Measurements from ENCODE around the gene HTR1A.

The HTR1A gene

DNA sequence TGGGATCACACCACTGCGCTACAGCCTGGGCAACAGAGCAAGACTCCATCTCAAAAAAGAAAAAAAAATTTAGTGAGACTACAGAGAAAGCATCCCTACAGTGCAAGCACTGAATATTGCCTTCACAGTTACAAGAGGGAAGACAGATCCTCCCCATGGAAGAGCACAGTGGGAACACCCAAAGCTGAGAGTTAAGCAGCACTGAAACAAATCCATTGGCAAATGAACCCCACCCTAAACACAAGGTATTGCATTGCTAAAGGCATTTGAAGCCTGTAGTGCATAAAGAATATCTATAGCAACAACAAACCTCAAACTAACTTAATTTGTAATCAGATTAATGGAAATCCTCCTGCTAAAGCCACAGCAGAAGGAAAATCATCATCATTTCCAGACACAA lies 27.1 kb downstream of the HTR1A start:
- no peak for DNase-seq (ENCODE audit: insufficient read length, low spot score)
- no peak for FAIRE-seq
- no peak for TF ChIP-seq POLR2A (IDR thresholded peaks at IDR 0.05; ENCODE audit: low read depth, low read length)

DNA sequence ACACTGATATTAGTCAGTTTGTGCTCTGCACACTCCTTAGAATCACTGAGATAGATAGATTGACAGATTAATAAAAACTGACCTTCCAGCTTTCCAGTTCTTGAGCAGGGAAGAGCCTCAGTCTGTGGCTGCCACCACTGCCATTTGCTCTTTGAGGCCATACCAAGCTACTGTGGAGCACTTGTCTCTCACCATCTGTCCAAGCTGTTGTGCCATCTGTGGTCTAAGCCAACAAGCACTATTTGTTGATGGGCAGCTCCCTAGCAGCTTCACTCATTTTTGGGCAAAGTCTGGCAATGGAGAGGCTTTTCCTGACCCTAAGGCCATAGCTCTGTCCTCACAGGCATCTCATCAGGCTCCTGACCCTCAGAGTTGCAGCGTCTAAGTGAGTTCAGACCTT lies 30.4 kb downstream of the HTR1A start:
- DNase-seq (ENCODE audit: insufficient read length, low spot score) (no peak), FAIRE-seq (no peak)
- TF ChIP-seq POLR2A (IDR thresholded peaks at IDR 0.05; ENCODE audit: low read depth, low read length), result no peak

DNA sequence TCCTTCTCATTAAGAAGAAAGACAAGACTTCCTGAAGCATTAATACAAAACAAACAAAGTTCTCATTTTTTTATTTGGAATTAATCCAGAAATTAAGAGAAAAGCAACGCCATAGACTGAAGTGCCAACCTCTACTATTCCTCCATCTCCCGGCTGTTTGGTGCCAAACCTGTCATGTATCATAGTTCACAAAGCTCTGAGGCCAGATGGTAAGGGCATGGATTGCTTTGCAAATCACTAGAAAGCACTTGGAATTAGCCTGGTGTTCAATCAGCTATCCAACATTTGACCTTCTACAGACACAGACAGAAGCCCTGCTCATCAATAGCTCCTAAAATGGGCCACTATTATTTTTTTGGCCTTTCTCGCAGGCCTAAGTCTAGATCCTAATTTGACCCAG lies 33.8 kb downstream of the HTR1A start:
- DNase-seq (ENCODE audit: insufficient read length, low spot score) (no peak), FAIRE-seq (no peak)
- TF ChIP-seq POLR2A (IDR thresholded peaks at IDR 0.05; ENCODE audit: low read depth, low read length), result no peak

DNA sequence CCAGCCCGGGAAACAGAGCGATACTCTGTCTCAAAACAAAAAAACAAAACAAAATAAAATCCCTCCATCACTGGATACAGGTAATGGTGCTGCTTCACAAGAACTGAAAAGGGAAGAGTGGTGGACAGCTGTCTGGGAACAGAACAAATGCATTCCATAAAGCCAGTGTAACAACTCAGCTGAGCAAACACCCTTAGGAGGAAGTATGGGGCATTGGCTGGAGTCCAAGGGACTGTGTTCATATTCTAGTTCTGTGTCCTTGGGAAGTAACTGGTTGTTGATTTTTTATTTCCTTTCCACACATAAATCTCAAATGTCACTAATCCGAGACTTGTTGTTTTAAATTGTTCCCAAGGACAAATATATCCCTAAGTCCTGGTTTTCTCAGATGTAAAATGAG lies 38.3 kb downstream of the HTR1A start:
- DNase-seq (ENCODE audit: insufficient read length, low spot score) (no peak), FAIRE-seq (no peak)
- no peak for TF ChIP-seq POLR2A (IDR thresholded peaks at IDR 0.05; ENCODE audit: low read depth, low read length)

DNA sequence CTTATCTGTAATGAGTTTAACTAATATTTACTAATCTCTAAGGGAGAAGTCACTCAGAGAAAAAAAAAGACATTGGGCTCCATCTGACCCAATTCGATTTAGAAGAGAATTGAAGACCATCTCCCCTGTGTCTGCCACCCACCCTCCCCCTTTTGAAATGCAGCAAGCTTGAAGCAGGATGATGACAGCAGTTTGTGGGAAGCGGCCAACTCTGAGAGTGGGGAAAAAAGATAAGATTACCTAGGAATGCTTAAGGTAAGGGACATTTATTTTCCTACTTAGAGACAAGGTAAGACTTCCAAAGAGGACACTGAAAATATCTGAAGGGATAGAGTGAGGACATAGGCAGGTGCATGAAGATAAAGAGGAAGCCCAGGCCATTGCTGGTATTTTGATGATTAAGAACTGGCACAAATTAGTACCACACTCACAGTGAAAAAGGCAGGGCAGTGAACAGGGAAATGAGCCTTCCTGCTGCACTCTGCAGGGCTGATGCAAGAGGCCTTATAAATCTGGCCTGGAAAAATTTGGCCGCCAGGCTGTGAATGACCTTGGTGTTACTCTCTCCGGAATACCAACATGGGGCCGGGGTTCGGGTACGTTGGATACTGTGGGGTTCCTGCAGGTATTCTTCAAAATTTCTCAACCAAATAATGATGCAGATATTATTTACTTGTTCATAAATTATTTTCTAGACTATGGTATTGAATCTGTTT lies 42.3 kb downstream of the HTR1A start:
- no peak for DNase-seq (ENCODE audit: insufficient read length, low spot score)

DNA sequence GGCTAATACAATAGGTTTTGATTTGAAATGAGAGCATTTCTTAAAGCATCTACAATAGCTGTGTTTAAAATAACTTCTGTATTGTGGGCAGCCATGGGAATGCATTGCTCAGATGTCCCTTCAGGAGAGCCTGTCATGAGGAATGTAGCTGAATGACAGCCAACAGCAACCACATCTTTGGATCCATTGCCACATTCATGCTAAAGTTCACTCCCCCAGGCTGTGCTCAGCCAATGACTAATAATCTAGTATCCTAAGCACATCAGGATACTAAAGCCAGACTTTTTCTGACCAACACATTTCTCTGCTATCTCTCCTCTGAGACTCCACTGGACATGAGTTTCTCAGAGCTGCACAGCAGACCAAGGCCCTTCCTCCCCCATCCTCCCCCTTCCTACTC lies 45.5 kb downstream of the HTR1A start:
- FAIRE-seq (no peak), DNase-seq (ENCODE audit: insufficient read length, low spot score) (no peak)
- no peak for TF ChIP-seq POLR2A (IDR thresholded peaks at IDR 0.05; ENCODE audit: low read depth, low read length)

More for the DNA sequence above, 42.3 kb downstream of the HTR1A start:
- no peak for TF ChIP-seq POLR2A (IDR thresholded peaks at IDR 0.05; ENCODE audit: low read depth, low read length)
- no peak for FAIRE-seq

DNA sequence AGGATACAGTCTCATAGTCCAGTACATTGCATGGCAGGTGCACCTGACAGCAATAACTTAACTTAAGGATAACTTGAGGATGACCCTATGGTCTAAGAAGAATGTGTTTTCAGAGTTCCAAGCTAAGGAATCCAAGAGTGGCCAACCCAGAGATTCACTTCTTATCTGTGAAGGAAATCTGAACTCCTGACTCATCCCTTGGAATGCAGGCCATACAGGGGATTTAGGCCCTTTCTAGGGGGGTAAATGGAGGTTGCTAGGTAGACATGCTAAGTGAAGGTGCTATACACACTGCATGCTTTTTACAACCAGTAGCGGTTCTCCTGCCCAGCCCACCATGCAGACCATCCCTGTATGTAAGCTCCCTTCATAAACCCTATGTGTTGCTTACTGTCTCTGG lies 50.4 kb downstream of the HTR1A start:
- DNase-seq (ENCODE audit: insufficient read length, low spot score) (no peak), FAIRE-seq (no peak)
- TF ChIP-seq POLR2A (IDR thresholded peaks at IDR 0.05; ENCODE audit: low read depth, low read length), result no peak
